GM12874 (cell line): ENCODE measurements around the gene ATP6V1F.
A peak's percentile ranks its signal among the peaks of the same experiment; 100 is the strongest.

Source experiments
- CTCF ChIP-seq: IDR thresholded peaks from 2 replicates; pipeline ENCODE4 v1.5.1; 2011; ENCODE audit warnings: low read depth, mild to moderate bottlenecking, control low read depth, low read length, moderate library complexity; ENCODE audit not compliant: insufficient read depth

ATP6V1F gene

GRCh38 chr7:128860158-128861073 is 2.2 kb upstream of the ATP6V1F start:
- 0 out of 2 replicates have a peak, but pooled peaks have one; percentile 15 for TF ChIP-seq CTCF

- TF ChIP-seq CTCF, result no peak
Measured at GRCh38 chr7:128861957-128862570, 592 bp upstream of the ATP6V1F start.

GRCh38 chr7:128863433-128863989 is 855 bp downstream of the ATP6V1F start:
- peak; percentile 59 for TF ChIP-seq CTCF

GRCh38 chr7:128865303-128865702 is 2.6 kb downstream of the ATP6V1F start:
- TF ChIP-seq CTCF, result no peak

- no peak for TF ChIP-seq CTCF
Measured at GRCh38 chr7:128865996-128866877, 3.6 kb downstream of the ATP6V1F start.

- no peak for TF ChIP-seq CTCF
Measured at GRCh38 chr7:128867241-128867640, 4.6 kb downstream of the ATP6V1F start.
